Cardiac muscle cell (in vitro differentiated cells and primary cell): ENCODE data around the gene LRRC74A. TPM values are rescaled to one million over a fixed set of nuclear protein-coding genes. Genes with fewer than 3 reads are reported as not detected.
A peak's percentile ranks its signal among the peaks of the same experiment; 100 is the strongest.

Source experiments
- DNase-seq, 2 donors: peaks; one replicate each; pipeline versions ENCODE4 v3.0.0 to v3.0.0-alpha.2; 2010 to 2017; ENCODE audit warnings: low read depth in 1 of 2, low spot score in 1 of 2
- H3K27ac ChIP-seq: fragments of 200-600 bp; sonication (generic); 2 replicates; pipeline ENCODE4 v1.5.1; 2016
- H3K27me3 ChIP-seq: fragments of 200-600 bp; sonication (generic); 2 replicates; pipeline ENCODE4 v1.6.0; 2016; ENCODE audit warnings: control low read depth
- H3K36me3 ChIP-seq: fragments of 200-600 bp; sonication (generic); 2 replicates; pipeline ENCODE4 v1.5.1; 2016; ENCODE audit warnings: control low read depth
- H3K4me1 ChIP-seq: fragments of 200-600 bp; sonication (generic); 2 replicates; pipeline ENCODE4 v1.8.1; 2017; ENCODE audit warnings: low read depth, mild to moderate bottlenecking, mixed run types
- H3K4me3 ChIP-seq: fragments of 200-600 bp; sonication (generic); 2 replicates; pipeline ENCODE4 v1.5.1; 2016; ENCODE audit warnings: mild to moderate bottlenecking
- H3K9me3 ChIP-seq: fragments of 200-600 bp; sonication (generic); 2 replicates; pipeline ENCODE4 v1.5.1; 2017; ENCODE audit warnings: low read depth, mild to moderate bottlenecking, control low read depth
- polyA plus RNA-seq: library from polyadenylated mRNA; unstranded; fragments of >200 nt; fragmentation: Nextera tagmentation; extraction: Ambion mirVana; gene quantifications from 2 replicates; pipeline ENCODE4 v1.2.1, GENCODE V29; 2016
- total RNA-seq: library from RNA; depleted of rRNA; stranded (reverse); fragments of >200 nt; gene quantifications from 2 replicates; pipeline ENCODE4 v1.2.3, GENCODE V29; 2016
- TF ChIP-seq, protein P1 (sequence below): IDR thresholded peaks from 2 replicates; pipeline ENCODE4 v1.5.1; 2012; ENCODE audit warnings: low read depth, mild to moderate bottlenecking, low read length

Gene LRRC74A
- total and polyA plus RNA-seq, 2 experiments from 2014 or later = not detected

DNA sequence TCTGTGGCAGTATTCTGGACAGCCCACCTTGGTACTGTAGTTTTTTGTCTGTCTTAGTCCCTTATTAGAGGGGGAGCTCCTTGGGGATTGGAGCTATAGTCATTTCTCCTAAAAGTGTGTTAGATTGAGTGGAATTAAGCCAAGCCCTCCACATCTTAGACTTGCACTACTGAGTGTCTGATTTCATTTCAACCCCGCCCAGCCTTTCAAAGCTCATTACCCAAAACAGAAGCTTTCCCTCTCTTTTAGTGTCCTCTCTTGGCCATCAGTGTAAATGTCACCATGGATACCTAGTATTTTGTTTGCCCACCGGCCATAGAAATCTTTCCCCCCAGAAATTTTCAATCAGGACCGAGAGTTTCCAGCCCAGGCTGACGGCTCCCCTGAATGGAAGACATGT, 74.5 kb downstream of the LRRC74A start:
- no peaks in the 10 kb centered on the region for H3K27me3 ChIP-seq
- TF ChIP-seq, protein P1, sequence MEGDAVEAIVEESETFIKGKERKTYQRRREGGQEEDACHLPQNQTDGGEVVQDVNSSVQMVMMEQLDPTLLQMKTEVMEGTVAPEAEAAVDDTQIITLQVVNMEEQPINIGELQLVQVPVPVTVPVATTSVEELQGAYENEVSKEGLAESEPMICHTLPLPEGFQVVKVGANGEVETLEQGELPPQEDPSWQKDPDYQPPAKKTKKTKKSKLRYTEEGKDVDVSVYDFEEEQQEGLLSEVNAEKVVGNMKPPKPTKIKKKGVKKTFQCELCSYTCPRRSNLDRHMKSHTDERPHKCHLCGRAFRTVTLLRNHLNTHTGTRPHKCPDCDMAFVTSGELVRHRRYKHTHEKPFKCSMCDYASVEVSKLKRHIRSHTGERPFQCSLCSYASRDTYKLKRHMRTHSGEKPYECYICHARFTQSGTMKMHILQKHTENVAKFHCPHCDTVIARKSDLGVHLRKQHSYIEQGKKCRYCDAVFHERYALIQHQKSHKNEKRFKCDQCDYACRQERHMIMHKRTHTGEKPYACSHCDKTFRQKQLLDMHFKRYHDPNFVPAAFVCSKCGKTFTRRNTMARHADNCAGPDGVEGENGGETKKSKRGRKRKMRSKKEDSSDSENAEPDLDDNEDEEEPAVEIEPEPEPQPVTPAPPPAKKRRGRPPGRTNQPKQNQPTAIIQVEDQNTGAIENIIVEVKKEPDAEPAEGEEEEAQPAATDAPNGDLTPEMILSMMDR = no peak
- no peaks in the 10 kb centered on the region for H3K4me1 ChIP-seq
- no peak for DNase-seq
- no peak overlapping the region for H3K4me3 ChIP-seq
- no peak overlapping the region for H3K27ac ChIP-seq
- no peaks in the 10 kb centered on the region for H3K36me3 ChIP-seq
- H3K9me3 ChIP-seq = no peaks in the 10 kb centered on the region

DNA sequence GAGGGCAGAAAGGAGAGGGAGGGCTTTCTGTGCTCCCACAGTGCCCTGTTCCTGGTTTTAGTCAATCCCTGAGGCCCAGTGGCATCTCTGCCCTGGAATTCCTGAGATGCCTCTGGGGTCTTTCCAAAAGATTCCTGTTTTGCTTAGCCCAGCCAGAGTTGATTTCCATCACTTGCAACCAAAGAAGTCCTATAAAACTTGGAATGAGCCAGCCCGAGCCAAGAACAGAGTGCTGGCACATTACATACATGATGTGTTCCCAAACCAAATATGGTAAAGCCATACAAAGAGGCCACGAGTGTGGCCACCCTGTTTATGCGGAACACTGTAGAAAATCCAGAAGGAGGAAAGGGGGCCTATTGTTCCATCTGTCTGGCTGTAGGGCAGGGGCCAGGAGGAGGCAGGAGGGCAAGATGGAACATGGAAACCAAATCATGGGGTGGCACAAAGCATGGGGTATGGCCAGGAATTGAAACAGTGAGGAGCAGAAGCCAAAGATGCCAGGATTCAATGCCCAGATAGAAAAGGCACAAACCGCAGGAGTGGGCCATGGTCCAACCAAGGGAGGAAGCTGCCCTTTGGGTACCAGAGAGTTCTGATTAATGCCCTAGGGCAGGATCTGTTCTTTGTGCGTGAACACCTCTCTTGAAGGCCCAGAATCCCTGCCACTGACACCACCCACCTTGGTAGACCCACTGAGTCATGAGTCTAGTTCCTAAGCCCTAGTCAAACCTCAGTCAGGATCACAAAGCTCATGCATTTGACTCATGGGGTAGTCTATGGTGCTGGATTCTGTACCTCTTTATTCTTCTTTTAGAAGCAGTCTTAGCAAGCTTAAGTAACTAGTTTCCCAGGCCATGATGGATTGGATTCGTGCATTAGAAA, 75.2 kb downstream of the LRRC74A start:
- H3K4me3 ChIP-seq = no peak overlapping the region
- no peaks in the 10 kb centered on the region for H3K9me3 ChIP-seq
- H3K27ac ChIP-seq = no peak overlapping the region
- TF ChIP-seq, protein P1 = no peak
- no peaks in the 10 kb centered on the region for H3K4me1 ChIP-seq
- no peaks in the 10 kb centered on the region for H3K27me3 ChIP-seq
- H3K36me3 ChIP-seq = no peaks in the 10 kb centered on the region
- DNase-seq = no peak

DNA sequence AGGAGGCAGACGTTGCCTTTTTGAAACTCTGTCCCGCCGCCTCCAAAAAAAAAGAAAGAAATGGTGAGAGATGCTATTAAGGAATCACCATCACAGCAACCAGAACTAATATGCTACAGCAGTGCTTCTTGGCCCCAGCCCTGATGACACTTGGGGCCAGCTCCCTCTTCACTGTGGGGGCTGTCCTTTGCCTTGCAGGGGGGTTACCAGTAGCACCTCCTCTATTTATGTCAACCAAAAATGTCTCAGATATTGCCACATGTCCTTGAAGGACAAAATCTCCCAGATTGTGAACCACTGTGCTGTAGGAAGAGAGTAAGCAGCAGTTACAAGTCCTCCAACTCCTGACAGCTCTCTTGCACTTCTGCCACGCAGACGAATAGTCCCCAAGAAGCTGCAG, 76.4 kb downstream of the LRRC74A start:
- DNase-seq = no peak
- H3K27ac ChIP-seq = no peak overlapping the region

DNA sequence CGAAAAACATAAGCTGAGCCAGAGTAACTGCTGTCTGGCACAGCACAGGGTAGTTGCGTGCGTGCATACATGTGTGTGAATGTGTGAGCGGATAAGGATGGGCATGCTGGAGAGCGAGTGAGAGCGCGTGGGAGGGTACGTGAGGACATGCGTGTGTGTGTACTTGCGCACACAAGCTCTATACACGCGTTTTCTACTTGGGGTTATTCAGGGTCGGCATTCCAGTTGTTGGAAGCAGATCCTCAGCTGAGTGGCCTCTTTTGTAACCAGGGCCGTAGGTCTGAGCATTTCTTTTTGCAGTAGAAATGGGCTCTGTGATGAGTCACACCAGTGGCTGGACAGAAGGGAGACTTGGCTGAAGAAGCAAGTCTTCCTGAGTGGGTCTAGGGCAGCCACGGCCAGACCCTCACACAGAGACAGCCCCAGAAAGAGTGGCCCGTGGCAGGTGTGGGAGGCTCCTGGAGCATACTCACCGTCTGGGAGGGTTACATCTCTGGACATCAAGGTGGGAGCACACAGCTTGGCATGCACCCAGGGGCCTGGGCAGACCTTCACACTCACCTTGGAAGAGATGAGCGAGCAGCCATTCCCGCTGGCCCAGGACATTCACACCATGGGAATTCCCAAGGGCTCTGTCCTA, 78.0 kb downstream of the LRRC74A start:
- Histone ChIP-seq H3K9me3 (no peaks in the 10 kb centered on the region), H3K4me3 (no peak overlapping the region), H3K27me3 (no peaks in the 10 kb centered on the region), H3K36me3 (no peaks in the 10 kb centered on the region), H3K4me1 (no peaks in the 10 kb centered on the region), H3K27ac (no peak overlapping the region)
- peak in 1 of 2 donors; percentile 96 for DNase-seq
- TF ChIP-seq, protein P1 = no peak

More for the DNA sequence above, 76.4 kb downstream of the LRRC74A start:
- Histone ChIP-seq H3K4me3 (no peak overlapping the region), H3K9me3 (no peaks in the 10 kb centered on the region), H3K4me1 (no peaks in the 10 kb centered on the region), H3K36me3 (no peaks in the 10 kb centered on the region), H3K27me3 (no peaks in the 10 kb centered on the region)
- TF ChIP-seq, protein P1 = no peak

DNA sequence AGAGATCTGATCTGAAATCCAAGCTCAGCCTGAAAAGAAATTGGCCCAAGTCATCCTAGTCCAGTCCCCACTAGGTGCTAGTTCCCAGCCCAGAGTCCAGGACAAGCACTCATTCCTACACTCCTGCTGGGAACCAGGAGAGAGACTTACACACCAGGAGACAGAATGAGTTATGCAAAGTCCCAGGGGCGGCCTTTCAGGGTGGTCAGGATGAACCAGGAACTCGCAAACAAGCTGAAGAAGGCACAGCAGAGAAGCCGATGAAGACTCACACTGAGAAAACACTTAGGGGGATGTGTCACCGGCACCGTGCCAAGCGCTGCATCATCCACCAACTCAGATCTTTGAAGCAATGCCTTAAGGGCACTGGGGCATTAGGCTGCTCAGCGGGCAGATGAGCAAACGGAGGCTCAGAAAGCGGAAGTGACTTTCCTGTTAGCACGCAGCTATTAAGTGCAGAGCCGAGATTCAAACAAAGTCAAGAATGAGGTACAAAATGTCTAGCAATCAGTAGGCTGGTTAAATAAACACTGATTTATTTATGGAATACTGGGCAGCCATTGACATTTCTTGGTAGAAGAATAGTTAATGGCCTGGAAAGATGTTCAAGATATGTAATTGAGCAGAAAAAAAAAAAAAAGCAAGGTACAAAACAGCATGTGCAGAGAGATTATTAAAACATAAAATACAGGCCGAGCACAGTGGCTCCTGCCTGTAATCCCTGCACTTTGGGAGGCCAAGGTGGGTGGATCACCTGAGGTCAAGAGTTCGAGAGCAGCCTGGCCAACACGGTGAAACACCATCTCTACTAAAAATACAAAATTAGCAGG, 78.7 kb downstream of the LRRC74A start:
- peak in 1 of 2 donors; percentile 90 for DNase-seq
- Histone ChIP-seq H3K27ac (no peak overlapping the region), H3K27me3 (no peaks in the 10 kb centered on the region), H3K4me3 (no peak overlapping the region), H3K4me1 (no peaks in the 10 kb centered on the region), H3K36me3 (no peaks in the 10 kb centered on the region), H3K9me3 (no peaks in the 10 kb centered on the region)
- TF ChIP-seq, protein P1 = no peak
